ENCODE measurements around the gene SBF2.

SBF2 gene

DNA sequence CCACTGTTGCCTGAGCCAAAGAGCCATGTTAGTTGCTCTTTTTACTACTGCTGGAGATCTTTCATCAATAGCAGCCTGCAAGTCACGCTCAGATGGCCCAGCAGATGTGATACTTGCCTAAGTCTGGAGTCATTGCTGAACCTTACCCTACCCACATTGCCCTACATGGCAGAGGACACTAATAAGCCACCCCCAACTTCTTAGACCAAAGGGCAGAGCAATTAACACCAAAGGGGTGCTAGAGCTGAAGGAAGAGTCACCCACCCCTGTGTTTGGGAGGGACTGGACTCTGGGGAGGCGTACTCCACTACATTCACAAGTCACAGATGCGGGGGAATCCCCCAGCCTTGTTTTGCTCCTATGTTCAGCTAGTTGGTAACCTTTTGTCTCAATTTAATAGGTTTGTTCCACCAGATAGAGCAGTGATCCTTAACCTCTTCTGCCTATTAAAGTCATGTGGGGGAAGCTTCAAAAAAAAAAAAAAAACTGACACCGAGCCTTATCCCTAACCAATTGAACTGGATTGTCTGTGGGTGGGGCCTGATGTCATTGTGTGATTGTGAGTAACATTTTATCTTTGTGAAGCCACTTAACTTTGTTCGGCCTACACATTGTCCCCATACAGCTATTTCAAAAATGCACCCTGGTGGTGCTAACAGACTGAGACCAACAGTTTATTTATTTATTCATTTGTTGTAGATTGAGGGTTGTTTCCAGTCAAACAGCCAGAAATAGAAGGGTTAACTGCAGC, 23.9 kb upstream of the SBF2 start:
- peak; percentile 86 for DNase-seq (ENCODE audit: low spot score)

DNA sequence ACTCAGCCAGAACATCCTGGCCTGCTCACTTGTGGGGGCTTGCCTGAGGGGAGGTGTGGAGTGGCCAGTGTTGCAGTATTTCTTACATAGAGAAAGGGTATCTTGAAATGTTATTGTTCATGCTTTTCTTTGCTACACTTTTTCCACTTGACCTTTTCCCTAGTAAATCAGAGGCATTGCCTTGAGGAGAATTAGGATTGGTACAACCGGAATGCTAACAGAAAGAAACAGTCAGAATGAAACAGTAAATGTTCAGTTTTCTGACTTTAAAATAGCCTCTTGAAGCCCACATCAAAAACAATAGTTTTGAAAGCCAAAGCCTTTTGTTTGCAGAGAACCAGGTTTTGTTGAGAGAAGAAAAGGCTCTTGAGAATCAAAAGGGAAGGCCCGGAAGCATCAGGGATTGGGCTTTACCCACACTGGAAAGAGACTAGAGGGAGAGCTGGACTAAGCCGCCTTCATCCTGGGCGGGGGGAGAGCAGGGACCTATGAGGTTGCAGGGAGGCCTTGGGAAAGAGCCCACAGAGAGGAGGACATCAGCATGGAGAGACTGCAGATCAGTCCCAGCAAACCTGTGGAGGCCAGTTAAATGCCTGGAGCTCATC, 23.2 kb upstream of the SBF2 start:
- no peak for DNase-seq (ENCODE audit: low spot score)

DNA sequence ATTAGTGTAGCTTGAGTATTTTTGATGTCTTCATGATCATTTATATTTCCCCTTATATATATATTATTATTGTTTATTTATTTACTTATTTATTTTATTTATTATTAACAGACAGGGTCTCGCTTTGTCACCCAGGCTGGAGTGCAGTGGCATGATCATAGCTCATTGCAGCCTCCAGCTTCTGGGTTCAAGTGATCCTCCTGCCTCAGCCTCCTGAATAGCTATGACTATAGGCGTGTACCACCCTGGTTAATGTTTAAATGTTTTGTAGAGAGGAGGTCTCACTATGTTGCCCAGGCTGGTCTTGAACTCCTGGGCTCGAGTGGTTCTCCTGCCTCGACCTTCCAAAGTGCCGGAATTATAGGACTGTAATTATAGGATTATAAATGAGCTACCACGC, 21.1 kb upstream of the SBF2 start:
- no peak for DNase-seq (ENCODE audit: low spot score)

DNA sequence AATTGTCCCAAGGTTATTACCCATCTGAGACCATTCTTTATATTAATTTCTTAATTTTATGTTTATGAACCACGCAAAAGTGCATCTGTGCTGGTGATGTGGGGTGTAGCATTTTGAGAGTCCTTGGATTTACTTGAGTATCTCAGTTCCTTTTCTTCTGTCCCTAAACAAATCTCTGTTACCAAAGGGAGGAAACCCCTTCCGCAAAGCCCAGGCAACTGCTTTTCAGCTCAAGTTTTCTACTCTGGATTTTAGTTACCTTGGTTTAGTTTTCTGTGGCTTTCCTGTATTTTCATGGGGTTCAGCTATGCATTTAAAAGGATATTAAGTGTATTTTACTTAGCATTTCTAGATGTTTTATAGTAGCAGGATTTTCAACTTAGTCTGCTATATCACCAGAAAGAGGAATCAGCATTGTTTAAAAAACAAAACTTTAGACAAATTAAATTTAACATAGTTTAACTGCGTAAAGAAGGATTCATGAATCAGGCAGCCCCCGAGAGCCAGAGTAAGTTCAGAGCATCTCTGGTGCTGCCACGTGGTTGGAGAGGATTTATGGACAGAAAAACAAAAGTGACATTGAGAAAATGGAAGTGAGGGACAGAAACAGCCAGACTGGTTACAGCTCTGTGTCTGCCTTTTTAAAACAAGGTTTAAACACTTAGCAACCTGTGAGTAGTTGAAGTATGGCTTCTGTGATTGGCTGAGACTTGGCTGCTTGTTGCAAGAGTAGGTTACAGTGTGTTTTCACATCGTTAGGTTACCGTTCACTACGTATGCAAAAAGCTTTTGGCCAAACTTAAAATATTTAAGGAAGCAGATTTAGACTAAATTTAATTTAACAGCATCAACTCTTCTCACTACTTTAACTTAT, 20.4 kb upstream of the SBF2 start:
- peak; percentile 95 for DNase-seq (ENCODE audit: low spot score)

DNA sequence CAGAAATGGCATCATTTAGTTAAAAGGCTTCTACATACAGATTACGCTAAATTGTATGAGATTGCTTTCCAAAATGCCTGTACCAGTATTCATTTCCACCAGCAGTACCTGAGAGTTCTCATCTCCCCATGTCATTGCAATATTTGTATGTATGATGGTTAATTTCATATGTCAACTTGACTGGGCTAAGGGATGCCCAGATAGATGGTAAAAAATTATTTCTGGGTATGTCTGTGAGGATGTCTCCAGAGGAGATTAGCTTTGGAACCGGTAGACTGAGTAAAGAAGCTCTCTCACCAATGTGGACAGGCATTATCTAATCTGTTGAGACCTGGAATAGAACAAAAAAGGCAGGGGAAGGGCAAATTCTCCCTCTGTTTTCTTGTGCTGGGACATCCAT, 17.8 kb upstream of the SBF2 start:
- DNase-seq (ENCODE audit: low spot score), result no peak

DNA sequence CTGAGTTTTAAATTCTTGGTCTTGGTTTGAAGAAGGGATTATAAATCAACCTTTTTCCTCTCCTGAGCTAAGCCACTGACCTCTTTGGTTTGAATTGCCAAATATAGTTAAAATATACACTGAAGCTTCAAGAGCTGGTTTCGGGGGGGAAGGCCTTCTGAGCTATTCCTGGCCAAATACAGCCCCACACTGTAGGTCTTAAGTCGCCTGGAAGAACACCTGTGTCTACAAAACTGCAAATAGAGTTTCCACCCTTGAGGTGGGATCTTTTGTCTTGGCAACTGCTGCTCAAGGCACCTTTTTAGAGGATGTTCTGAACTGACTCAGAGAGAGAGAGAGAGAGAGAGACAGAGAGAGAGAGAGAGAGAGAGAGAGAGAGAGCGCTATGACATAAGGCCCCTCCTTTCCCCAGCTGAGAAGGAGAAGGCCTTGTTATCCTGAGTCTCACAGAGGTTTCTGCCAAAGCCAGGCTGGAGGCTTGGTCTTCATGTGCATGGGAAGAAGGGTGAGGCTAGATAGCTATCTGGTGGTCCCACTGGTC, 16.4 kb upstream of the SBF2 start:
- peak; percentile 34 for DNase-seq (ENCODE audit: low spot score)

DNA sequence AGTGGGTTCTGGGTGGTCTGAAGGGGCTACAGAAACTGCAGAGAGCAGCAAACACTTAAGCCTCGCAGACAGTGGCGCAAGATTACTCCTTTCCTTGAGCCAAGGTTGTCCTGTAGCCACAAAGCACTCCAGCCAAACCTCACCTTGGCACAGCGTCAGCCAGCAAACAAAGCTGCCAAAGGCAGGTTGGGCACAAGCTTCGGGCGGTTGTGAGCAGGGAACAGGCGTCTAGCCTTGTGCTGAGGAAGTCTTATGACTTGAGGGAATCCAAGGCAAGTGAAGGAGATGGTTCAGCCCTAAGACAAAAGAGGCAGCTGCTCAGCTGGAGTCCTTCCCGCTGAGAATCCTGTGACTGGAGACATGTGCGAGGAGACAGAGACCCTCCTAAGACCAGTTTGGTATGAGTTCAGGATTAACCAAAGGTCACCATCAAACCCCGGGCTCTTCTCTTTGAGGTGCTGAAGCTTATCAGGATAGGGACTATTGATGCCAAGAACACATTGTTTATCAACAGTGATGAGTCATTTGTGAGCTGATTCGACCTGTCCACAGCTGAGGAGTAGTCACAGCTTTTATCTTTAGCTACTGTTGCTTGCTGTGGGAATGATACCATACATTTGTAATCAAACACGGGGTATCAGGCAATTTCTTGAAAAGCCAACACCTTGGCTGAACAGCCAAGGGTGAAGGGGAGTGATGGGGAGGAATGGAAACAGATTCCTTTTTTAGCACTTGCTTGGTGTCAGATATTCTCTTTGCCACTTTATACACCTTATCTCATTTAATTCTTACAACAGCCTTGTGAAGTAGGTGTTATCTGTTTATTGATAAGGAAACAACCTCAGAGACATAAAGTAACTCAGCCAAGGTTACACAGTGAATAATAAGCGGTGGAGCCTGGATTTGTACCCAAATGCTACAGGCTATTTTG, 15.4 kb upstream of the SBF2 start:
- DNase-seq (ENCODE audit: low spot score), result no peak

DNA sequence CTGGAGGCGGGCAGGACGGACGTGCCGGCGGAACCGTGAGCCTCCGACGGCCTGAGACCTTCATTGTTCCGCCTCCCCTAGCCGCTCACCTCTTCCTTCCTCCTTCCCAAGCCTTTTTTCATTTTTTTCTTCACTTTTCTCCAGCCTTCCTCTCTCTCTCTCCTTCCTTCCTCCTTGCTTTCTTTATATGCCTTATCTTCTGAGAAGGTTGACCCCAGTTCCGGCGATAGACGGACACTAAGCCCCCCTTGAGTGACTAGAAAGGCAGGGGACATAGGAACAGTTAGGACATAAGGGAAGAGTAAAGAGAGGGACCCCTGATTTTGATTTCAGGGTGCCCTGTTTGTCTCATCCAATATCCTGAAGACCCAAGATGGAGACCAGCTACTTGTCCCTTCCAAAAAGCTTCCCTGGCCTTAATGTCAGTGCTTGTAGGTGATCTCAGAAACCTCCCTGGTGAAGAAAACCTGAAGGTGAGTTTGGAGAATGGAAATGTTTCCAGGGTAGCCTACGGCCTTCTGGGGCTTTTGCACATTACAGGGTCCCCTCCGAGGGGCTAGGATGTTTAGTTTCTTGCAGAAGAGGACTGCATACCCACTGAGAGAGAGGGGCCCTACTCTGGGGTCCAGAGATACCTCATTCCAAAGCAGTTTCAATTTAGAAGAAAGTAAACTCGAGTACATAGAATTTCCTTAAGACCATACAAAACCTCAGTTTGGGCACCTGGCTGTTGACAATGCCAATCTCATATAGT, 14.4 kb upstream of the SBF2 start:
- DNase-seq (ENCODE audit: low spot score), result no peak

DNA sequence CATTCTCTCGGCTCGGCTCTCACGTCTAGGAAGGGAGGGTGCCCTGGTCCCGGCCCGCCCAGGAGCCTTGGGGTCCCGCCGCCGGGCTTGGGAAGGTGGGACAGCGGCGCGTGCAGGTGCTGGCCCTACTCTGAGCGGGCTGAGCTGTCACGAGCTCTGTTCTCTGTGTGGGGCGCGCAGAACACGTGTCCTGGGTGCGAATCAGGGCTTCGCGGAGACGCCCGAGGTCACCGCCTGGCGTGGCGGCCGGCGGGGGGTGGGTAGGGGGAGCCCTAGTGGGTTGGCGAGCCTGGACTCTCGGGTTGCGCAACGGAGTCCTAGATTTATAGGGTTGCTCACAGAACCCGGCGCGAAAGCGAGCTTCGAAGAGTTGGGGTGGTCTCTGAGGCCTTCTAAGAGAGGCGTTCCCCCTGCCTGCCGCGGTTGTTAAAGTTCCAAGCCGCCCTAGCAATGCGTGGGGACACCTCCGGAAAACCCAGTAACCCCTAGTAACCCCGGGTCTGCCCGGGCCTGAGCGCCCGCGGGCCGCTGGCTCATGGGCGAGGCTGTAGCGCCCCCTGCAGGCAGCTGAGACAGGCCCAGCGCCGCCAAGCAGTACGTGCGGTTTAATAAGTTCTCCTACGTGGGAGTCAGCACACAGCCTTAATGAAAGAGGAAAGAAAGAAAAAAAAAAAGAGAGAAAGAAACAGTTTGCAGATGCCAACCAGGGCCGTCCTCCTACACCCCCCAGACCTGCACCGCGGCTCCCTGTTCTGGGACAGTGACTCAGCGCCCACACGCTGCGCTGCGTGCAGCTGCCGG, 13.6 kb upstream of the SBF2 start:
- peak; percentile 87 for DNase-seq (ENCODE audit: low spot score)

DNA sequence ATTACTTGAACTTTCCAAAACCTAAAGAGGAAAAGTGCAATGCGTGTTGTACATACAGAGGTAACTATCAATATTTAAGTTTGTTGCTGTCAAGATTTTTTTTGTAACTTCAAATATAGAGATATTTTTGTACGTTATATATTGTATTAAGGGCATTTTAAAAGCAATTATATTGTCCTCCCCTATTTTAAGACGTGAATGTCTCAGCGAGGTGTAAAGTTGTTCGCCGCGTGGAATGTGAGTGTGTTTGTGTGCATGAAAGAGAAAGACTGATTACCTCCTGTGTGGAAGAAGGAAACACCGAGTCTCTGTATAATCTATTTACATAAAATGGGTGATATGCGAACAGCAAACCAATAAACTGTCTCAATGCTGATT, 13.0 kb upstream of the SBF2 start:
- peak; percentile 33 for DNase-seq (ENCODE audit: low spot score)

DNA sequence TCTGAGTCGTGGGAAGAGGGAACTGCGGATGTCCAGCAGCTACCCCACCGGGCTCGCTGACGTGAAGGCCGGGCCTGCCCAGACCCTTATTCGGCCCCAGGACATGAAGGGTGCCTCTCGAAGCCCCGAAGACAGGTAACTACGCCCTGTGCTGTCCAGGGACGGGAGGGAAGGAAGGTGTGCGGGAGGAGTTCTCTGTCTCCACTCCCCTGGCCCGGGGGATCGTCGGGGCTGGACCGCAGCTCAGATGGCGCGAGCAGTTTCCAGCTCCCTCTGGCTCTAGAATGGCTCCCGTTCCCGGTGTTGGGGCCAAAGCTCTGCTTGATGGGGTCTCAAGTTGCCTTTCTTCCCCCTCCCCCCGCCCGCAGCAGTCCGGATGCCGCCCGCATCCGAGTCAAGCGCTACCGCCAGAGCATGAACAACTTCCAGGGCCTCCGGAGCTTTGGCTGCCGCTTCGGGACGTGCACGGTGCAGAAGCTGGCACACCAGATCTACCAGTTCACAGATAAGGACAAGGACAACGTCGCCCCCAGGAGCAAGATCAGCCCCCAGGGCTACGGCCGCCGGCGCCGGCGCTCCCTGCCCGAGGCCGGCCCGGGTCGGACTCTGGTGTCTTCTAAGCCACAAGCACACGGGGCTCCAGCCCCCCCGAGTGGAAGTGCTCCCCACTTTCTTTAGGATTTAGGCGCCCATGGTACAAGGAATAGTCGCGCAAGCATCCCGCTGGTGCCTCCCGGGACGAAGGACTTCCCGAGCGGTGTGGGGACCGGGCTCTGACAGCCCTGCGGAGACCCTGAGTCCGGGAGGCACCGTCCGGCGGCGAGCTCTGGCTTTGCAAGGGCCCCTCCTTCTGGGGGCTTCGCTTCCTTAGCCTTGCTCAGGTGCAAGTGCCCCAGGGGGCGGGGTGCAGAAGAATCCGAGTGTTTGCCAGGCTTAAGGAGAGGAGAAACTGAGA, 12.2 kb upstream of the SBF2 start:
- DNase-seq (ENCODE audit: low spot score), result no peak

DNA sequence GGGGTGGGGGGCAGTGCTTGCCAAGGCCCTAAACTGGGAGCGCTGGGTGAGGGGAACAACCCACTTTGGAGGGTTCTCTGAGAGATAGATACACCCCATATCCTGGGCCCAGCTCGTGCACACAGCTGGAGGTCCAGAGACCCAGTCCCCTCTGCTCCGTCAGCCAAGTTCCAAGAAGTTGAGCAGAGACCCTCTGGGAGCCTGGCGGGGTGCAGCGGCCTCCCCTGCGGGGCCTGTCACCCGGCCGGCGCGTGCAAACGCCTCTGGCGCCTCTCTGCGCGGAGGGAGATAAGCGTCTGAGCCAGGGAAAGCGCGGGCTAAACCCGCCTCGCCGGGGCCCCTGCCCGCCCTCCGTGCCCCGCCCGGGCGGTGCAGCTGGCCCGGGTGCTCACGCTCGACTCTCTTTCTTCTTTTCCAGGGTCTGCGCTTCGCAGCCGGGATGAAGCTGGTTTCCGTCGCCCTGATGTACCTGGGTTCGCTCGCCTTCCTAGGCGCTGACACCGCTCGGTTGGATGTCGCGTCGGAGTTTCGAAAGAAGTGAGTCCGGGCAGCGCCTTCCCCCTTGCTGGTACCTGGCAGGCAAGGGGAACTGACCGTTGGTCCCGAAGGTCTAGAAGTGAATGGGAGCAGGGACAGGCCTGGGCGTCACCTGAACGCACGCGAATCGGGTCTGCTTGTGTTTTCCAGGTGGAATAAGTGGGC, 11.4 kb upstream of the SBF2 start:
- no peak for DNase-seq (ENCODE audit: low spot score)

DNA sequence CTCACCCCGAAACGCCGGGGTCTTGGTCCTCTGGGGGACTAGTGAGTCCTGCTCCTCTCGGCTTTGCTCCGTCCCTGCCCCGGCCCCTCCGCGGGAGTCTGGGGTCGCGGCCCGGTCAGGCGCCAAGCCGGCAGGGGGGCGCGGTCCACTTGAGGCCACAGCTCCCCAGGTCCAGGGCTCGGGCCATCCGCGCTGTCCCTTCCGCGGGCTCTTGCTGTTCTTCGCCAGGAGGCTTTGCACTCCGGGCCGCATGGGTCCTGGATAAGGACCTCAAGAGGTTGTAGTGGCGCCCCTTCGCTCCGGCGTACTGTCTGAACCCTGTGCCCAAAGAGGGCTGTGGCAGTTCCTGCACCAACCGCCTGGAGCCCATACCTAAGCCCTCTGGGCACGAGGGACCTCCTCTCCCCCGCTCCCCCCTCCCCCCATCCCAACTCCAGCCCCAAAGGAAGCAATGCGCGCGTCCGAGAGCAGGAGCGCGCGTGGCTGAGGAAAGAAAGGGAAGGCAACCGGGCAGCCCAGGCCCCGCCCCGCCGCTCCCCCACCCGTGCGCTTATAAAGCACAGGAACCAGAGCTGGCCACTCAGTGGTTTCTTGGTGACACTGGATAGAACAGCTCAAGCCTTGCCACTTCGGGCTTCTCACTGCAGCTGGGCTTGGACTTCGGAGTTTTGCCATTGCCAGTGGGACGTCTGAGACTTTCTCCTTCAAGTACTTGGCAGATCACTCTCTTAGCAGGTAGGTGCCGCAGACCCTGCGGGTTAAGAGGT, 10.7 kb upstream of the SBF2 start, which contains the start of gene ADM:
Gene ADM, plus strand, starts transcription at position 579 of the 767 bp plus-strand sequence. CDS start 628 bp downstream, outside the sequence.
- DNase-seq (ENCODE audit: low spot score), result no peak

DNA sequence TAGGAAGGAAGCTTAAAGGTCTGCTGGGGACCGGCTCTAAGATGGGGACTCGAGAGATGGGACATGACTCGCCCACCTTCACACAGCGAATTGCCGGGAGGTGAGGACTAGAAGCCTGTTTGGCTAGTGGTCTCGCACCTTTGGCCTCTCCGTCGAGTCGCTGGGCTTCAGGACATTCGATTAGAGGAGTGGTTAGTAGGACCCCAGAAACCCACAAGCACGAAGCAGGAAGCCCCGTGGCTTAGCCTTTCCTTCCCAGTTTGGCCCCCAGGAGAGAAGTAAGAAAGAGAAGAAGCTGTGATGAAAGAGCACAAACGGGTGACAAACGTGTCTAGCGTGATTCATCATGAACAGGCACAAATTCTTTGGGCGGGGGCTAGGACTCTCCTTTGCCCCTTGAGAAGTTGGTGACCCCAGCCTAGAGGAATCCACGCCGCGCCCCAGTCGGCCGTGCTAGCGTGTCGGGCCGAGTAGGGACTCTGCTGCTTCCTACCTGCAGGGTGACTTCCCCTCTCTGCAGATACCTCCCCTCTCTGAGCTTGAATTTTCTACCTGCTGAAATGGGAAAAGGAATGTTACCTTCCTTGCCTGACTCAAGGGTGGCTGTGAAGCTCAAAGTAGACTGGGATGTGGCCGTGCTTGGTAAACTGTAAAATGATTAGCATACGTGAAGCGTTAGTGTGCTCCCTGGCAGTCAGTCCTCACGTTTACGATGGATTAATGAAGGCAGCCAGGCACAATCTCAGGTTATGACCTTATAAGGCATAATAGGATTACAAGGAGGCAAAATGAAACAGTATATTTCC, 9.7 kb upstream of the SBF2 start:
- peak; percentile 40 for DNase-seq (ENCODE audit: low spot score)

DNA sequence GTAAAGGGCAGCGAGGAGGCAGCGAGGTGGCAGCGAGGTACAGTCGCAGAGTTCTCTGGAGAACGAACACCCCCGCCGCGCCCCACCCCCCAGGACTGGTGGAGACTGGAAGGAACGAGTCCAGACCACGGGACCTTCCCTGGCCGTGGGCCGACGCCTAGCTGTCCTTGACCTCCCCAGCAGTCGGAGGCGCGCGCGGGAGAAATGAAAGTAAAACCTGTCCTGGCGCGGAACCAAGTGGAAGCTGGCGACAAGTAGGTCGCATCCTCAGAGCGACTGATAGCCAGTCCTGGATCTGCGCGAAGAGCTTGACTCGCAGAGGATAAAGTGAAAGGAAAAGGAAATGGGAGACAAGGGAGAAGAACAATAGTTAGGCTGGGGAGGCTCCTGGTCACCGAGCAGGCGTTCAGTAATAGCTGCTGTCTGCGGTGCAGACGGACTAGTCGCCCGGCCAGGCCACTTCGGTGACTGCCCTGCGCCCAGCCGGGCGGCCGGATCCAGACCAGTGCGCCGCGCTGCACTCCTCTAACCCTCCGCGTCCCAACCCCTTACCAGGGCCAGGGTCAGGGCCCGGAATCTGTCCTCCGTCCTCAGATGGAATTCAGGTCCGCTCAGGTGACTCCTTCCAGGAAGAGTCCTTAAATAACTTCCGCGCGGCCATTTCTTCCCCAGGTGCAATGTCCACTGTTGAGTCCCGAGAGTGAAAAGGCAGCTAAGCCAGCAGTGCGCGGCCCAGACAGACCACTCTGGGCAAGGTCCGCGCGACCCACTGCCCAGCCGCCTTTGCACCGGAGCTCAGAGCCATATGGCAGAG, 8.9 kb upstream of the SBF2 start:
- DNase-seq (ENCODE audit: low spot score), result peak; percentile 51

DNA sequence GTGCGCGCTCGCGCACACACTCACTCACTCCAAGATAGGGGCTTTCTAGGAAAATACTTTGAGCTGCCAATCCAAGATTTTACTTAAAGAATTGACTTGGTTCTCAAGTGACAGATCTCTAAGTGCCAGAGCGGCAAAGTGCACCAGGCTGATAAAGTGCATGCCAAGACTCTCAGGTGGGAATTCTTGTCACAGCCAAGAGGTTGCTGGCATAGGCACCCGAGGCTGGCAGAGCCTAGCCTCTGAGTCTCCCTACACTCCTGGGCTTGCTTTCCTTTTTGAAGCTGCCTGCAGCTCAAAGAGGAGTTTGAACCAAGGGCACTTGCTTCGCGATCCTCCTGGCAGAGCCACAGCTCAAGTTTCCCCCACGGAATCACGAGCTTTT, 8.3 kb upstream of the SBF2 start:
- DNase-seq (ENCODE audit: low spot score), result no peak
